ENCODE data around the gene ANKH.
A peak's percentile ranks its signal among the peaks of the same experiment; 100 is the strongest.

ANKH gene

DNA sequence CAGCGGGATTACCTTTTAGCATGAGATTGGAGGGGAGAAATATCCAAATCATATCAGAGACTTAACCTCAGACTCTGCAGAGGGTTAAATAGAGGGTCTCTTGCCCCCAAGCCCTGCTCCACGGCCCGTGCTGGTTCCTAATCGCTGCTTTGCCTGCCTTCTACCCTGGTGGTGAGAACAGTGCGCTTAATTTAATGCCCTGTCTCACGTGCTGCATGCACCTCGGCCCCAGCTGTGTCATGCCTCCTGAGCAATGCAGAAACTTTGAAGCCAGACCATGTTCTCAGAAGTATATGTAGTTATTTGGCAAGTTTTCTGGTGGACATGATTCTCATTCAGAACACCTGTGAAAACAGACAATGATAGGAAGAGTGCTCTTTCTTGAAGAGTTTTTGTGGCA, 205.6 kb downstream of the ANKH start:
- TF ChIP-seq, protein P1, sequence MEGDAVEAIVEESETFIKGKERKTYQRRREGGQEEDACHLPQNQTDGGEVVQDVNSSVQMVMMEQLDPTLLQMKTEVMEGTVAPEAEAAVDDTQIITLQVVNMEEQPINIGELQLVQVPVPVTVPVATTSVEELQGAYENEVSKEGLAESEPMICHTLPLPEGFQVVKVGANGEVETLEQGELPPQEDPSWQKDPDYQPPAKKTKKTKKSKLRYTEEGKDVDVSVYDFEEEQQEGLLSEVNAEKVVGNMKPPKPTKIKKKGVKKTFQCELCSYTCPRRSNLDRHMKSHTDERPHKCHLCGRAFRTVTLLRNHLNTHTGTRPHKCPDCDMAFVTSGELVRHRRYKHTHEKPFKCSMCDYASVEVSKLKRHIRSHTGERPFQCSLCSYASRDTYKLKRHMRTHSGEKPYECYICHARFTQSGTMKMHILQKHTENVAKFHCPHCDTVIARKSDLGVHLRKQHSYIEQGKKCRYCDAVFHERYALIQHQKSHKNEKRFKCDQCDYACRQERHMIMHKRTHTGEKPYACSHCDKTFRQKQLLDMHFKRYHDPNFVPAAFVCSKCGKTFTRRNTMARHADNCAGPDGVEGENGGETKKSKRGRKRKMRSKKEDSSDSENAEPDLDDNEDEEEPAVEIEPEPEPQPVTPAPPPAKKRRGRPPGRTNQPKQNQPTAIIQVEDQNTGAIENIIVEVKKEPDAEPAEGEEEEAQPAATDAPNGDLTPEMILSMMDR (conservative IDR thresholded peaks at IDR 0.05; ENCODE audit: low read length) = peak; percentile 16; the same call in 1 of the 2 replicates
- peak overlapping the region; percentile 83 for H3K4me3 ChIP-seq (ENCODE audit: low read length)
- DNase-seq (ENCODE audit: low read depth) = no peak

DNA sequence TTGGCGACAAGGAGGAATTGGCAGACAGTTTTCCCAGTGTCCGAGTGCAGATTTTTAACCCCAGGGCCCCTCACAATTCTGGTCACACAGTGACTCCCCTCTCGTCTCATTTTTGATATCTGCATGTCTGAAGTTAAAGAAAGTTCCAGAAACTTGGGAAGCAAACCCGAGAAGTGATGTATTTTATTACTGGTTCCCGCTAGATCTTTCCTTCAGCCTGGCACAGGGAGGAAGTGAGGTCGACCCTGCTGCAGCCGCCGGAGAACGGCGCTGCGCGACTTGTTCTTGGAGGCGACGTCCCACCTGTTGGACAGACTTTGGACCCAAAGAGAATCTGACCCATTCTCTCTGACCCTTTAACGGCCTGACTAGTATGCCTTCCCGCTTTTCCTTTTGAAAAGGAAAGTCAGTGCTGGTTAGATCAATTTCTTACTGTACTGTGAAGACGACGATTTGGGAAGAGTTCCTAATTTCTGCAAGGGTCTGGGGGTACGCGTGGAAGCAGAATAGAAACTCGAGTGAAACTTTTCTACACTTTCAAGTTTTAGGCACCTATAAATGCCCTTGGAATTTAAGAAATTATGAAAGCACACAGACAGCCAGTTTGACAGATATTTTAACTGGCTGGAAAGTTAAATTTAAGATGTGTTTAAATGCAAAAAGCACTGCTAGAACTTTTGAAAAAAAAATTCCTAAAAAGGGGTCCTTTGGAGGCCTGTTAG, 206.3 kb downstream of the ANKH start:
- DNase-seq (ENCODE audit: low read depth) = no peak
- TF ChIP-seq, protein P1 (conservative IDR thresholded peaks at IDR 0.05; ENCODE audit: low read length) = no peak
- H3K4me3 ChIP-seq (ENCODE audit: low read length) = peak overlapping the region; percentile 83

DNA sequence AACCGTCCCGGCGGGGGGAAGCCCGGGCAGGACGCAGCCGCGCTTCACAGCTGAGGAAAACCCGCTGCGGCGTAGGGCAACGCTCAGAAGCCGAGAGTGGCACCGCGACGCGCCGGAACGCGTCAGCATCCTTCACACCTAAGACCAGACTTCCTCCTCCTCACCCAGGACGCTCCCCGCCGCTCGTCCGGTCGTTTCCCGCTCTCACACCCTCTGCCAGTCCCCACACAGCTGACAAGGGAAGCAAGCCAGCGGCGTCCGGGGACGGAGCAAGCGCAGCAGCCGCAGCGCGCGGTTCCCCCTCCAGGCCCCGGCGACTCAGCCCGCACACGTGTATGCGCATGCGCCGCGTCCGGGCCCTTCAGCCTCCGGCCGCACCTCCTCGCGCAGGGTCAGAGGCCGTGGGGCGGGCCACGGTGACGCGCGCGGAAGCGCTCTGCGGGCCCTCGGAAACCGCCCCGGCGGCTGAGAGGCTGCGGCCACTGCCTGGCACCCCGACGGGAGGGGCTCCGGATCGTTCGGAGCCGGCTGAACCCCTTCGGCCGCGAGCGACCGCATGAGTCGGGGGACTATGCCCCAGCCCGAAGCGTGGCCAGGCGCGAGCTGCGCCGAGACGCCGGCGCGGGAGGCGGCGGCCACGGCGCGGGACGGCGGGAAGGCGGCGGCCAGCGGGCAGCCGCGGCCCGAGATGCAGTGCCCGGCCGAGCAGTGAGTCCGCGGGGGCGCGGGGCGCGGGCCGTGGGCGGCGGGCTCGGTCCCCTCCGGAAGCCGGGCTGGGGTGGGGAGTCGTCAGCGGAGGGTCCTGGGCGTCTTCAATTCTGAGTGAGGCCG, 207.1 kb downstream of the ANKH start, which contains the start of gene OTULIN:
Gene OTULIN (plus strand): TSS at position 449 of the 831 bp plus-strand sequence. CDS start 108 bp downstream, at position 557.
- peak within 1 kb of the TSS; percentile 83 for H3K4me3 ChIP-seq (ENCODE audit: low read length)
- DNase-seq (ENCODE audit: low read depth) = peak; percentile 85
- TF ChIP-seq, protein P1 (conservative IDR thresholded peaks at IDR 0.05; ENCODE audit: low read length) = no peak

DNA sequence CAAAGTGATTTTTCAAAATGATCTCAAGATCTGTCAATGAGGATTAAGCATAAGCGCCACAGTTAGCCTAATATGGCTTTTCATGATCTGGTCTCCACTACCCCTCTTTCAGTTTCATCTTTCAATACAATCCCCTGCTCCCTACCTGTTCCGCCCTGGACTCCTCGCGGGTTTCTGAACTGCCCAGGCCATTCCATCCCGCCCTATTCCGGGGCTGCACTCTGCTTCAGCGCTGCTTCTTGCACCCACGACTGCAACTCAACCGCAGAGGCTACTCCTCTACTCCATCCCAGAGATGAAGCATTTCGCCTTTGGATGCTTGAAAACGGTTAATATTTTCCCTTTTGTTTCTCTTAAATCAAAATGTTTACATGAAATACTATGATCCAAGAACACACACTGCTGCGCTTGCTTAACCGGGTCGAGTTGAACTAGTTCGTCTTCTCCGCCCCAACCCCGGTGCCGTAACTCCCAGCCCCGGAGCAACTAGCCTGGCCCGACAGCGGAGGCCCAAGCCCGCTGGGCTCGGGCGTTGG, 207.8 kb downstream of the ANKH start:
- H3K4me3 ChIP-seq (ENCODE audit: low read length) = peak overlapping the region; percentile 83
- TF ChIP-seq, protein P1 (conservative IDR thresholded peaks at IDR 0.05; ENCODE audit: low read length) = no peak
- DNase-seq (ENCODE audit: low read depth) = peak; percentile 25

DNA sequence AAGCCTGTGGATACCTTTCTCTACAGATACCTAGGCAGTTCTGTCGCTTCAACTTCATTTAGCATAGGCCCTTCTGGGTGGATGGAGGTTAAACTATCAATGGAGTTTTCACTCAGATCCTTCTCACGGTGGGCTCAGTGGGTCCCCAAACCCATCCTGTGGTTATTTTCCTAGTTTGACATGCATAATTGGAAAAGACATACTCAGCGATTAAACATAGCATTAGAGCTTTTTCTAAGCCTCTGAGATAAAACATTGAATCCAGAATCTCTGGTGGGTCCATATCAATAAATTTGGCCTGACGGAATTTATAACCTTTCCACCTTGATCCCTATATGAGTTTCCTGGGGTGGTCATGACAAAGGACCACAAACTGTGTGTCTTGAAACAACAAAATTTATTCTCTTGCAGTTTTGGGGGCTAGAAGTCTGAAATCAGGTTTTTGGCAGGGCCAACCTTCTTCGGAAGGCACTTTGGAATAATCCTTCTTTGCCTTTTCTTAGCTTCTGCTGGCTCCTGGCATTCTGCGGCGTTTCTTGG, 208.8 kb downstream of the ANKH start:
- DNase-seq (ENCODE audit: low read depth) = no peak
- no peak overlapping the region for H3K4me3 ChIP-seq (ENCODE audit: low read length)
- TF ChIP-seq, protein P1 (conservative IDR thresholded peaks at IDR 0.05; ENCODE audit: low read length) = no peak

DNA sequence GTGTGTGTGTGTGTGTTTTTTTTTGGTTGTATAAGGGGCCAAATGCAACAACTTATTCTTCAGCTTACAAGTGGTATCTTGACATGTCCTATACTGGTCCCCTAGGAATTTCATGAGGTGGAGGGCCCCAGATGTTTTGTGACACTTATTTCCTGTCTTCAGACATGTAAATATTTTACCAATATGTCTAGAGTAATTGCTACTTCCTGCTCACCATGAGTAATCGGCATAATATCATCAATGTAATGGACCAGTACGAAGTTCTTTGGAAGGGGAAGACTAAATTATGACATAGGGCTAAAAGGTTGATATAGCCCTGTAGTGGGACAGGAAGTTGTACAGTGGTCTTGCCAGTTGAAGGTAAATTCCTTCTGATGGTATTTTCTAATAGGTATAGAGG, 210.7 kb downstream of the ANKH start:
- no peak for DNase-seq (ENCODE audit: low read depth)
- TF ChIP-seq, protein P1 (conservative IDR thresholded peaks at IDR 0.05; ENCODE audit: low read length) = no peak
- H3K4me3 ChIP-seq (ENCODE audit: low read length) = no peak overlapping the region

All from AG10803 (cell line).